K562 (cell line): ENCODE data around the gene TRIM27. TPM values are rescaled to one million over a fixed set of nuclear protein-coding genes. Genes with fewer than 3 reads are reported as not detected.

Experiments used
- BHLHE40 ChIP-seq: IDR thresholded peaks from 2 replicates; pipeline ENCODE4 v1.6.1; 2011; ENCODE audit warnings: low read length, improper control_type of control experiment
- BRCA1 ChIP-seq, 2 experiments: fragments of 450-650 bp in 1 of 2; sonication (generic) in 1 of 2; formaldehyde crosslinking in 1 of 2; IDR thresholded peaks; 2 replicates each; pipeline versions ENCODE4 v1.5.0 to v1.6.1; 2017 to 2020; ENCODE audit warnings: mild to moderate bottlenecking in 1 of 2, missing genetic modification reagents in 1 of 2
- FOS ChIP-seq: IDR thresholded peaks from 3 replicates; pipeline ENCODE4 v1.6.1; 2011; ENCODE audit not compliant: insufficient read length; ENCODE audit errors: extremely low read depth
- GABPB1 ChIP-seq: sonication (generic); formaldehyde crosslinking; IDR thresholded peaks from 2 replicates; pipeline ENCODE4 v1.8.0; 2022; ENCODE audit warnings: mild to moderate bottlenecking, missing genetic modification reagents
- HDAC1 ChIP-seq, 2 experiments: fragments of 450-650 bp; IDR thresholded peaks; 2 replicates each; pipeline ENCODE4 v1.6.1; 2016 to 2017; ENCODE audit warnings: inconsistent platforms in 1 of 2, mild to moderate bottlenecking in 1 of 2, moderate library complexity in 1 of 2
- MECOM ChIP-seq: fragments of 250-450 bp; sonication (Bioruptor Pico); IDR thresholded peaks from 2 replicates; pipeline ENCODE4 v1.8.0; 2022; ENCODE audit warnings: inconsistent platforms
- MTA1 ChIP-seq: fragments of 450-650 bp; IDR thresholded peaks from 2 replicates; pipeline ENCODE4 v1.6.1; 2017; ENCODE audit warnings: borderline replicate concordance
- MTA2 ChIP-seq: fragments of 450-650 bp; IDR thresholded peaks from 2 replicates; pipeline ENCODE4 v1.6.1; 2016; ENCODE audit warnings: low read depth
- TEAD2 ChIP-seq: fragments of 450-650 bp; IDR thresholded peaks from 2 replicates; pipeline ENCODE4 v1.6.1; 2016; ENCODE audit warnings: missing genetic modification characterization, control low read depth, missing compliant biosample characterization
- polyA plus RNA-seq, 8 experiments: library from polyadenylated mRNA; depleted of rRNA in 4 of 8; stranded (reverse) in 5 of 8; unstranded in 3 of 8; fragments of >200 nt; fragmentation: Nextera tagmentation in 2 of 8; fragmentation: Illumina TruSeq in 1 of 8; extraction: Ambion mirVana in 2 of 8; extraction: Trizol in 1 of 8; gene quantifications; 2 replicates each; pipeline versions ENCODE4 v1.2.1 to v1.2.3, GENCODE V29; 2011 to 2014; ENCODE audit warnings: inconsistent platforms in 1 of 8, missing spikeins in 1 of 8
- total RNA-seq, 7 experiments: library from RNA; depleted of rRNA in 6 of 7; stranded (reverse); fragments of >200 nt in 6 of 7; fragmentation: Illumina TruSeq in 2 of 7; extraction: Trizol in 2 of 7; gene quantifications; 2 replicates each; pipeline versions ENCODE4 v1.2.1 to v1.2.3, GENCODE V29; 2011 to 2021; ENCODE audit warnings: low replicate concordance in 1 of 7
- TF ChIP-seq, protein P1 (sequence below): sonication (generic); formaldehyde crosslinking; IDR thresholded peaks from 2 replicates; pipeline ENCODE4 v1.8.0; 2022; ENCODE audit warnings: mild to moderate bottlenecking, missing genetic modification reagents
- TF ChIP-seq, protein P2 (sequence below): fragments of 450-650 bp; IDR thresholded peaks from 2 replicates; pipeline ENCODE4 v1.6.1; 2016; ENCODE audit warnings: missing biosample characterization, missing genetic modification characterization
- TF ChIP-seq, protein P3 (sequence below): fragments of 450-650 bp; formaldehyde crosslinking; IDR thresholded peaks from 2 replicates; pipeline ENCODE4 v1.4.0; 2022; ENCODE audit warnings: mild to moderate bottlenecking, moderate library complexity
- TF ChIP-seq, protein P4 (sequence below): sonication (generic); formaldehyde crosslinking; IDR thresholded peaks from 2 replicates; pipeline ENCODE4 v1.8.0; 2022; ENCODE audit warnings: missing genetic modification reagents, mild to moderate bottlenecking, moderate library complexity, borderline replicate concordance
- TF ChIP-seq, protein P5 (sequence below): fragments of 450-650 bp; IDR thresholded peaks from 2 replicates; pipeline ENCODE4 v1.6.1; 2016; ENCODE audit warnings: low read depth

The TRIM27 gene
- total and polyA plus RNA-seq, 9 of the 15 experiments (the other 6 are each of a cell fraction or from before 2014, with no cell fraction given) = 37.7 to 235 (median 122) TPM

DNA sequence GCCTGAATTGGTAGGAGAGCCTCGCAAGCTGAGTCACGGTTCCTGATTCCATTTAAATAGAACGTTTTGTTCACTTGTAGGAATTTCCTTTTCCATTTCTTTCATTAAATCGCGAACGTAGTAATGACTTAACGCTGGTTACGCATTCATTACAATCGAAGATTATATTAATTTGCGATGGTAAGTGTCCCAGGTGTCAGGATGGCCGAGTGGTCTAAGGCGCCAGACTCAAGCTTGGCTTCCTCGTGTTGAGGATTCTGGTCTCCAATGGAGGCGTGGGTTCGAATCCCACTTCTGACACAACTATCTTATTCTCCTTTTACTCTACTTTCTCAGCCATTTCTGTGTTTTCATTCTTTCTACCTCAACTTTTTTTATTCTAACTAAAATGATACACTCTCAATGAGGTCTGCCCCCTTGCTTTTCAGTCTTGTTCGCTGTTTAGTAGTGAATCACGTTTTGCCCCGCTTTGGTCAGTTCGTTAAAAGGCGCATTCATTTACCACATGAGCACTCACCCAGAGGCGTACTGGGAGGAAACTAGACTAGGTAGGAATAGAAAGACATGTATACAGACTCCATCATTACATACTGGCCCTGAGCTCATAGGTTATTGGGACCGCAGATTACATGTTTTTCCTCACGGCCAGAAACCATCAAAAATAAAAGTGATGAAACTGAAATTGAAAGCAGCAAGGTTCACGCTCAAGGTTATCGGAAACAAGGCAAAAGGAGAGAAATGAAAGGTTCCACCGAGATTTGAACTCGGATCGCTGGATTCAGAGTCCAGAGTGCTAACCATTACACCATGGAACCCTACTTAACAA lies 17.3 kb upstream of the TRIM27 start (continued):
- TF ChIP-seq, protein P1, sequence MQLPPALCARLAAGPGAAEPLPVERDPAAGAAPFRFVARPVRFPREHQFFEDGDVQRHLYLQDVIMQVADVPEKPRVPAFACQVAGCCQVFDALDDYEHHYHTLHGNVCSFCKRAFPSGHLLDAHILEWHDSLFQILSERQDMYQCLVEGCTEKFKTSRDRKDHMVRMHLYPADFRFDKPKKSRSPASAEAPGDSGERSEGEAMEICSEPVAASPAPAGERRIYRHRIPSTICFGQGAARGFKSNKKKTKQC (CRISPR knock-in tag) = peak; percentile 42; the same call in 1 of the 2 replicates
- no peak for TF ChIP-seq MTA2
- TF ChIP-seq, protein P2, sequence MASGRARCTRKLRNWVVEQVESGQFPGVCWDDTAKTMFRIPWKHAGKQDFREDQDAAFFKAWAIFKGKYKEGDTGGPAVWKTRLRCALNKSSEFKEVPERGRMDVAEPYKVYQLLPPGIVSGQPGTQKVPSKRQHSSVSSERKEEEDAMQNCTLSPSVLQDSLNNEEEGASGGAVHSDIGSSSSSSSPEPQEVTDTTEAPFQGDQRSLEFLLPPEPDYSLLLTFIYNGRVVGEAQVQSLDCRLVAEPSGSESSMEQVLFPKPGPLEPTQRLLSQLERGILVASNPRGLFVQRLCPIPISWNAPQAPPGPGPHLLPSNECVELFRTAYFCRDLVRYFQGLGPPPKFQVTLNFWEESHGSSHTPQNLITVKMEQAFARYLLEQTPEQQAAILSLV (tag) = peak; percentile 53; the same call in 1 of the 2 replicates
- TF ChIP-seq BHLHE40 = peak; percentile 54; the same call in 1 of the 2 replicates
- peak; percentile 49; the same call in 1 of the 2 replicates for TF ChIP-seq TEAD2 (tag)
- no peak for TF ChIP-seq BRCA1 (IDR thresholded peaks at IDR 0.05)
- TF ChIP-seq BRCA1 (CRISPR knock-in tag; IDR thresholded peaks at IDR 0.05) = no peak
- peak; percentile 42 to 98; a peak in 3 of 4 replicates for TF ChIP-seq HDAC1 (IDR thresholded peaks at IDR 0.05)
- TF ChIP-seq MECOM (CRISPR knock-in tag) = no peak
- TF ChIP-seq MTA1 = peak; percentile 86
- TF ChIP-seq, protein P3, sequence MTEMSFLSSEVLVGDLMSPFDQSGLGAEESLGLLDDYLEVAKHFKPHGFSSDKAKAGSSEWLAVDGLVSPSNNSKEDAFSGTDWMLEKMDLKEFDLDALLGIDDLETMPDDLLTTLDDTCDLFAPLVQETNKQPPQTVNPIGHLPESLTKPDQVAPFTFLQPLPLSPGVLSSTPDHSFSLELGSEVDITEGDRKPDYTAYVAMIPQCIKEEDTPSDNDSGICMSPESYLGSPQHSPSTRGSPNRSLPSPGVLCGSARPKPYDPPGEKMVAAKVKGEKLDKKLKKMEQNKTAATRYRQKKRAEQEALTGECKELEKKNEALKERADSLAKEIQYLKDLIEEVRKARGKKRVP = no peak
- TF ChIP-seq, protein P4, sequence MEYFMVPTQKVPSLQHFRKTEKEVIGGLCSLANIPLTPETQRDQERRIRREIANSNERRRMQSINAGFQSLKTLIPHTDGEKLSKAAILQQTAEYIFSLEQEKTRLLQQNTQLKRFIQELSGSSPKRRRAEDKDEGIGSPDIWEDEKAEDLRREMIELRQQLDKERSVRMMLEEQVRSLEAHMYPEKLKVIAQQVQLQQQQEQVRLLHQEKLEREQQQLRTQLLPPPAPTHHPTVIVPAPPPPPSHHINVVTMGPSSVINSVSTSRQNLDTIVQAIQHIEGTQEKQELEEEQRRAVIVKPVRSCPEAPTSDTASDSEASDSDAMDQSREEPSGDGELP = peak; percentile 51; the same call in 1 of the 2 replicates
- TF ChIP-seq, protein P5, sequence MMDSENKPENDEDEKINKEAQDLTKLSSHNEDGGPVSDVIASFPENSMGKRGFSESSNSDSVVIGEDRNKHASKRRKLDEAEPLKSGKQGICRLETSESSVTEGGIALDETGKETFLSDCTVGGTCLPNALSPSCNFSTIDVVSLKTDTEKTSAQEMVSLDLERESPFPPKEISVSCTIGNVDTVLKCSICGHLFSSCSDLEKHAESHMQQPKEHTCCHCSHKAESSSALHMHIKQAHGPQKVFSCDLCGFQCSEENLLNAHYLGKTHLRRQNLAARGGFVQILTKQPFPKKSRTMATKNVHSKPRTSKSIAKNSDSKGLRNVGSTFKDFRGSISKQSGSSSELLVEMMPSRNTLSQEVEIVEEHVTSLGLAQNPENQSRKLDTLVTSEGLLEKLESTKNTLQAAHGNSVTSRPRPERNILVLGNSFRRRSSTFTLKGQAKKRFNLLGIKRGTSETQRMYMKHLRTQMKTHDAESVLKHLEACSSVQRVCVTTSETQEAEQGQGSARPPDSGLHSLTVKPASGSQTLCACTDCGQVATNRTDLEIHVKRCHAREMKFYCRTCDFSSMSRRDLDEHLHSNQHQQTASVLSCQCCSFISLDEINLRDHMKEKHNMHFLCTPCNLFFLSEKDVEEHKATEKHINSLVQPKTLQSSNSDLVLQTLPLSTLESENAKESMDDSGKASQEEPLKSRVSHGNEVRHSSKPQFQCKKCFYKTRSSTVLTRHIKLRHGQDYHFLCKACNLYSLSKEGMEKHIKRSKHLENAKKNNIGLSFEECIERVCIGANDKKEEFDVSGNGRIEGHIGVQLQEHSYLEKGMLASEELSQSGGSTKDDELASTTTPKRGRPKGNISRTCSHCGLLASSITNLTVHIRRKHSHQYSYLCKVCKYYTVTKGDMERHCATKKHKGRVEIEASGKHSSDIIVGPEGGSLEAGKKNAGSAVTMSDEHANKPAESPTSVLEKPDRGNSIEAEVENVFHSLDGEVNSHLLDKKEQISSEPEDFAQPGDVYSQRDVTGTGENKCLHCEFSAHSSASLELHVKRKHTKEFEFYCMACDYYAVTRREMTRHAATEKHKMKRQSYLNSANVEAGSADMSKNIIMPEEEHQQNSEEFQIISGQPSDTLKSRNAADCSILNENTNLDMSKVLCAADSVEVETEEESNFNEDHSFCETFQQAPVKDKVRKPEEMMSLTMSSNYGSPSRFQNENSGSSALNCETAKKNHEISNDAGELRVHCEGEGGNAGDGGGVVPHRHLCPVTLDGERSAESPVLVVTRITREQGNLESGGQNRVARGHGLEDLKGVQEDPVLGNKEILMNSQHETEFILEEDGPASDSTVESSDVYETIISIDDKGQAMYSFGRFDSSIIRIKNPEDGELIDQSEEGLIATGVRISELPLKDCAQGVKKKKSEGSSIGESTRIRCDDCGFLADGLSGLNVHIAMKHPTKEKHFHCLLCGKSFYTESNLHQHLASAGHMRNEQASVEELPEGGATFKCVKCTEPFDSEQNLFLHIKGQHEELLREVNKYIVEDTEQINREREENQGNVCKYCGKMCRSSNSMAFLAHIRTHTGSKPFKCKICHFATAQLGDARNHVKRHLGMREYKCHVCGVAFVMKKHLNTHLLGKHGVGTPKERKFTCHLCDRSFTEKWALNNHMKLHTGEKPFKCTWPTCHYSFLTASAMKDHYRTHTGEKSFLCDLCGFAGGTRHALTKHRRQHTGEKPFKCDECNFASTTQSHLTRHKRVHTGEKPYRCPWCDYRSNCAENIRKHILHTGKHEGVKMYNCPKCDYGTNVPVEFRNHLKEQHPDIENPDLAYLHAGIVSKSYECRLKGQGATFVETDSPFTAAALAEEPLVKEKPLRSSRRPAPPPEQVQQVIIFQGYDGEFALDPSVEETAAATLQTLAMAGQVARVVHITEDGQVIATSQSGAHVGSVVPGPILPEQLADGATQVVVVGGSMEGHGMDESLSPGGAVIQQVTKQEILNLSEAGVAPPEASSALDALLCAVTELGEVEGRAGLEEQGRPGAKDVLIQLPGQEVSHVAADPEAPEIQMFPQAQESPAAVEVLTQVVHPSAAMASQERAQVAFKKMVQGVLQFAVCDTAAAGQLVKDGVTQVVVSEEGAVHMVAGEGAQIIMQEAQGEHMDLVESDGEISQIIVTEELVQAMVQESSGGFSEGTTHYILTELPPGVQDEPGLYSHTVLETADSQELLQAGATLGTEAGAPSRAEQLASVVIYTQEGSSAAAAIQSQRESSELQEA = peak; percentile 82
- TF ChIP-seq FOS = peak; percentile 12
- TF ChIP-seq GABPB1 (CRISPR knock-in tag) = peak; percentile 45
